Measurements from ENCODE around the gene ATG7.
"Not testable (repeated sequence)": the region's sequence is repeated elsewhere in the genome, so short reads cannot be mapped to it uniquely, and the experiment has no call there.

ATG7 gene

DNA sequence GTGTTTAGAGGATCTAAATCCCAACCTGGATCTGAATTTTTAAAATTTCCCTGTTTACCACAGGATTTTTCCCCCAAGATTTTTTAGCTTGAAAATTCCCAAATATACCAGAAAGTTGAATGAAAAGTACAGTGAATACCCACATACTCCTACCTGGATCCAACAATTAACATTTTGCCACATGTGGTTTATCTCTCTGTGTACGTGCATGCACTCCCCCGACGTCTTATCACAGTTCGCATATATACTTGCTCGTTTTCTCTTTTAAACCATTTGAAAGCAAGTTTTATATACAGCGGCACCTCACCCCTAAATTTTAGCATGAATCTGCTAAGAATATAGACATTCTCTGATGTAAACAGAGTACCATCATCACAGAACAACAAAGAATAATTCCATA, 165.3 kb downstream of the ATG7 start:
- DNase-seq = no peak

DNA sequence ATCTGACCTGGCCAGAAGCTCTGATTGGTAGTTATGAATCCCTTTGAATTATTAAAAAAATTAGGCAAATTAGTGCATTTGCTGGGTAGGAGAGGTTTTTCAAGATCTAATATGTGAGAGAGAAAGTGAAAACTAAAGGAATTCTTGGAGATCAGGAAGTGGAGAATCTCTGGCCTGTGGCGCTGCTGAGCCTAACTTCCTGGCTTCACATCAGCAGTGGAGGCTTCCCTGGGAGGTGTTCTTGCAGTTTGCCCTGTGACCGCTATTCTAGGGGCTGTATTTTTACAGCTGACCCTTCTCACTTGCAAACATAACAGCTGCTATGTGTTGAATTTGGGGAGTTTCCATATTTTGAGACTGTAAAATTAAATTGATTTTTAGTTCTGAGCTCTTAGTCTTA, 166.4 kb downstream of the ATG7 start:
- no peak for DNase-seq

DNA sequence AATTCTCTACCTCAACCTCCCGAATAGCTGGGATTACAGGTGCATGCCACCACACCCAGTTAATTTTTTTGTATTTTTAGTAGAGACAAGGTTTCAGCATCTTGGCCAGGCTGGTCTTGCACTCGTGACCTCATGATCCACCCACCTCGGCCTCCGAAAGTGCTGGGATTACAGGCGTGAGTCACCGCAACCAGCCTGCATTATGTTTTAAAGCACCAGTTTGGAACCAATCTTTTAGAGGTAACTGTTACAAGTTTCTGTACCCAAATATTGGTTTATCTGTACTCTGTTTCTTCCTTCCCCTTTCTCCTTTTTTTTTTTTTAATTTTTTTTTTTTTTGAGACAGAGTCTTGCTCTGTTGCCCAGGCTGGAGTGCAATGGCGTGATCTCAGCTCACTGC, 169.1 kb downstream of the ATG7 start:
- not testable (repeated sequence) for DNase-seq

DNA sequence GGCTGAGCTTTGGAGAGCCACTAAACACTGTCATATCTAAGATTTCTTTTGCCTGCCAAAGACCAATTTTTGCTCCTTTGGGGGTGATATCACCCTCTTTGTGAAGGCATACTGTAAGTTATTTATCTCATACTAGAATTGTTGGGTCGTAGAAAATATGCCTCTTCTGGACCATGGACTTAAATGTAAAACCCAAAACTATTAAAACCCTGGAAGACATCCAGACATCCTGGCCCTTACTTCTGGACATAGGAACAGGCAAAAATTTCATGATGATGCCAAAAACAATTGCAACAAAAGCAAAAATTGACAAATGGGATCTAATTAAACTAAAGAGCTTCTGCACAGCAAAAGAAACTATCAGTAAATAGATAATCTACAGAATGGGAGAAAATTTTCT, 172.2 kb downstream of the ATG7 start:
- no peak for DNase-seq

DNA sequence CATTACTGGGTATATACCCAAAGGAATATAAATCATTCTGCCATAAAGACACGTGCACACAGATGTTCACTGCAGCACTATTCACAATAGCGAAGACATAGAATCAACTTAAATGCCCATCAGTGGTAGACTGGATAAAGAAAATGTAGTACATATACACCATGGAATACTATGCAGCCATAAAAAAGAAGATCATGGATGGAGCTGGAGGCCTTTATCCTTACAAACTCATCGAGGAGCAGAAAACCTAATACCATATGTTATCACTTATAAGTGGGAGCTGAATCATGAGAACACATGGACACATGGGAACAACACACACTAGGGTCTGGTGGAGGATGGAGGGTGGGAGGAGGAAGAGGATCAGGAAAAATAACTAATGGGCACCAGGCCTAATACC, 173.0 kb downstream of the ATG7 start:
- DNase-seq = not testable (repeated sequence)

DNA sequence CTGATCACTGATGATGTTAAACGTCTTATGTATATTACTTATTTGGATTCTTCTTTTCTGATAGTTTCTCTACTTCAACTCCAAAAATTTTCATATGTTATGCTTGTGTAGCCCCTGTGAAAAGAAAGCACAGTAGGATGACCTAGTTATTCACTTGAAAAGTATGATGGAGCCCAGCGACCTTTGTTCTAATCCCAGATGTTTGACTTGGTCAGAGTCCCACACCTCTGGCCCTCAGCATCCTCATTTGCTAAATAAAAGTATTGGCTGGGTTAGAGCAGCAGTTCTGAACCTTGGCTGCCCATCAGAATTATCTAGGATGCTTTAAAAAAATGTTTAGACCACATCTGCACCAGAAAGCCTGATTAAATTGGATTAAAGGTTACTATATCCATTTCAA, 173.7 kb downstream of the ATG7 start:
- peak; percentile 60 for DNase-seq

DNA sequence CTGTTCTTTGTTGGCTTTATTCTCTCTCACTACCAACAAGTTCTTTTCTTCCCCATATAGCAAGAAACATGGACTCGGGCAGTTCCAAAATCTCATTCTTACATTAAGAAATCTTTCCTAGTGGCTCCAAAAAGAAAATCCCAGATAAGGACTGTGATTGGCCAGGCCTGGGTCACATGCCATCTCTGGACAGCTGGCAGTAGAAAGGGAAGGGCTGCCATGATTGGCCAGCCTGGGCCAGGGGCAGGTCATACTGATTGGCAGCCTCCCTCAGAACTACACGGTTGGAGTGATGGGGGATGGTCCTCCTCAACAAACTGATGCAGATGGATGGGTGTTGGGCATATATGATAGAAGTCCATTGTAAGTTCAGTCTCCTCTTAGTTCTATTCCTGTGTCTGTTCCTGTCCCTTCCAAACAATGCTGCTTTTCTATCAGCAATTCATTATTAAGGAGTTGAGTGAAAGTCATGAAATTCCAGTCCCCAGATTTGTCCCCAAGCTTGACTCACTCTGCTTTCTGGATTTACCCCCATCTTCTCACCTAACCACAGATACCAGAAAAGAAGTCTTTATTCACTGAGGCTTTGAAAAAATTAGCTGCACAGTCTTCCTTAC, 175.5 kb downstream of the ATG7 start:
- no peak for DNase-seq

DNA sequence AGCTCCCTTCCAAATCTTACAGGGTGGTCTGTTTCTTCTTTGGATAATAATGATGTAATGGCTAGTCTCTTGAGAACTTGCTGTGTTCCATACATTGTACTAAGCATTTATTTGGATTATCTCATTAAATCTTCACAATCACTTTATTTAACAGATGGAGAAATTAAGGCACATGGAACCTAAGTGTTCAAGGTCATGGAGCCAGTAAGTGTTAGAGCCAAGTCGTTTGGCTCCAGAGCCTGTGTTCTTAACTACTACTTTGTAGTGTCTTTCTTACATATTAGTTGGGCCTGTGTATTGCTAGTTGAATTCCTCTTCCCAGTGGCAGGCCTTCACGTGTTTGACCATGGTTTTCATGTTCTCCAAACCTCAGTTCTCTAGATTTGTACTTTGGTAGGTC, 177.8 kb downstream of the ATG7 start:
- no peak for DNase-seq

DNA sequence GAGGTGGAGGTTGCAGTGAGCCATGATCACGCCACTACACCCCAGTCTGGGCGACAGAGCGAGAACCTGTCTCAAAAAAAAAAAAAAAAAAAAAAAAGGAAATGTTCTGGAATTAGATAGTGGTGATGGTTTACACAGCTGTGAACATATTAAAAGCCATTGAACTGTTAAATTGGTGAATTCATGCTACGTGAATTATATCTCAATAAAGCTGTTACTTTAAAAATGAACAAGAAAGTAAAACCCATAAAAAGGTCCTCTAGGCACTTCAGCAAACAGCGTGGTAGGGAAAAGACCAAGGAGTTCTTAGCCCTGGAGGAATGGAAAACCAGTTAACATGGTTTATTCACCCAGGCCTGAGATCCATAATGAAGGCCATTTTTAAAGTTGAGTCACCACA, 180.1 kb downstream of the ATG7 start:
- no peak for DNase-seq

DNA sequence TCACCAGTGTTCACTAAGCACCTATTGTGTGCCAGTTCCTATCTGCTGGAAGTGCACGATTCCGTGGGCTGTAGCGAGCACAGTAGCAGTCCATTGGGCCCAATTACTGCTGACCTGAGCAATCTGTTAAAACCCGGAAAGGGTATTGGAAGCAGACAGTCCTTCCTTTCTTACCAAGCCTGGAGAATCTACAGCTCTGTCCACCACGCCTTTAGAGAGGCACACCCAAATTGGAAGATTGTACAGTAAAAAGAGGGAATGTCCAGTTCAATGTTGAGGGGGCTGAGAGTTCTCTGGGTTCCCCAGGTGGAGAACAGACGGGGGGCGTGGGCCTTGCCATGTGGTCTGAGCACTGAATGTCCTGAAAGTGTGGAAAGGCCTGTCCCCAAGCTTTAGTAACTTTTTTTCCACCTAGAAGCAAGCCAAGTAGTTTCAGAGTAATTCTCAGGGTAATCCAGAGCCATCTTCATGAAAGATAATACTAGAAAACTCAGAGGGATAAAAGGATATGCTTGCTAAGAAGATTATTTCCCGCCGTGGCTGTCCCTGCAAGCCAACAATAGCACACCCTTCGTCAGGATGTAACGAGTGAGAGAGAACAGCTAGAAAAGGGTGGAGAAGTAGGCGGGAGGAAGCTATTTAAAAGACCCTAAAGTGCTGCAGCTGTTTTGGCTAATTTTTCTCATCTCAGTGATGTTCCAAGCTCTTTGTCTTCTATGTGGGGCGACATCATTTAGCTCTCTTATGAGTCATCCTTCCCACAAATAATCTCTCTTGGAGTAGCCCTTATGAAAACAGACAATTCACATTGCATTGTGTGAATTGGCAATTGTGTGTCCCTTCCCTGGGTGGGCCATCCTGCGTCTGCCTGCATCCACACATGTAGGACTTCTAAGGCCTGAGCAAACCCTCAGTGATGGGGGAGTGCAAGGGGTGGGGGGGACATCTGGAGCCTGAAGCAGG, 181.0 kb downstream of the ATG7 start:
- DNase-seq = peak; percentile 65

DNA sequence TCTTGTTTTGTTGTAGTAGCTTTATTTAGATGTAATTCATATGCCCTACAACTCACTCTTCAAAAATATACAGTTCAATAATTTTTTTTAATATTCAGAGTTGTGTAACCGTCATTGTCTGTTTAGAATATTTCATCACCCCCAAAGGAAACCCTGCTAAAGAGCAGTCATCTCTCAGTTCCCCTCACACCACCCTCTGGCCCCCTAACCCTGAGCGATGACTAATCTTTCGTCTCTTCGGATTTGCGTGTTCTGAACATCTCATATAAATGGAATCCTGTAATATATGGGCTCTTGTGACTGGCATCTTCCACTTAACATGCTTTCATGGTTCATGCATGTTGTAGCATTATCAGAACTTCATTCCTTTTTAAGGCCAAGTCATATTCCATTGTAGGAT, 183.8 kb downstream of the ATG7 start:
- no peak for DNase-seq

DNA sequence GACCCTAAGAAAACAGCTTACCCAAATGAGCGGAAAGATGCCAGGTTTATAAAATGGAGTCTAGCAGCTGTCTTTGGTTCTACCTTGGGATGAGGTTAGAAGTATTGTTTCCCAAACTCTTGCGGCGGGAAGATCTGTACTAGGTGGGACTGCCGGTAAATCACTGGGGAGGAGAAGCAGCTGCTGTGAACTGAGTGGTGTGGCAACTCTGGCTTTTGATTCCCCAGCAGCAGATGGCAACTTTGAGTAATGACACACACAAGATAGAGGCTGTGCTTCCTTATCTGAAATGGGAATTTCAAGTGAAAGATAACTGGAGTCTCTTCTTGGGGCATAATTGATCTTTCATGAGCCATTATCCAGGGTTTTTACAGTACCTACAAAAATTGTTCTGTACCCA, 184.9 kb downstream of the ATG7 start:
- DNase-seq = no peak

DNA sequence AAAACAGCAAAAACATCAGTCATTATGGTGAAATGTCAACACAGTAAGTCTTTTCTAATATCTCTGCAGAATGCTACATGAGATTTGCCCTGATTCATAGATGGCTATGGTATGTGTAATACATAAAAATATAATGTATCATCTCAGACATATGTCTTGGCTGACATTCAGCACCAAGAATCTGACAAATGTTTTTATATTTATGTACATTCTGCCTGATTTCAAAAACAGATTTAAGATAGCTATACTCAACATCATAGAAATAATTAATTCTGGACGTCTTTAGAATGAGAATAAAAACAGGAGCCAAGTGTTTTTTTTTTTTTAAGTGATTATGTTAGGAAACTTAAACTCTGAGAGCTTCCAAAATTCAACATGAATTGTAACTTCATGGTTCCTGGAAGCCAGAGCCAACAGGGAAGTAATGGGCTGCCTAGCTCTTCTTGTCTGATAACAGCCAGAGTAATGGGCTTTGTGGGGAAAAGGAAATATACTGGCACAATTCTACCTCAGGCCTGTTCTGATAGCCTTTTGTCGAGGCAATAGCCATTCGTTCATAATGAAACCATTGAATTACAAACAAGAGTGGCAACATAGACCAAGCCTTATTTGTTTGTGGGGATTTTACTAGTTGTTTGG, 187.1 kb downstream of the ATG7 start:
- DNase-seq = no peak

DNA sequence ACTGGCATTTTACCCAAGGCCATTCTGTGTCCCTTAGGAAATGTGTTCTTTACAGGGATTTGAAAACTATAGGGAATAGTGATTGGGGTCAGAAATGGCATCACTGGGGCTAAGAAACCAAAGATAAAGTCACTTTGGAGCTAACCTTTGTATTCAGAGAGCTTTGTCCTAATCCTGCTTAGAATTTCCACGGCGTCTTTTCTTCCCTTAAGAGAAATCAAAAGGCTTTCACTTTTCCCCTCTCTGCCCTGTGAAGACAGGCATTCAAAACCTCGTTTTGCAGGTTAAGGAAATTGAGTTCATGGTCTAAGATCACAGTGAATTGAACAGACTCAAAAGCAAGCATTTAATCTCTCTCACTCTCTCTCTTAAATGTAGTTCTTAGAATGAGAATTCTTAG, 189.0 kb downstream of the ATG7 start:
- DNase-seq = no peak

DNA sequence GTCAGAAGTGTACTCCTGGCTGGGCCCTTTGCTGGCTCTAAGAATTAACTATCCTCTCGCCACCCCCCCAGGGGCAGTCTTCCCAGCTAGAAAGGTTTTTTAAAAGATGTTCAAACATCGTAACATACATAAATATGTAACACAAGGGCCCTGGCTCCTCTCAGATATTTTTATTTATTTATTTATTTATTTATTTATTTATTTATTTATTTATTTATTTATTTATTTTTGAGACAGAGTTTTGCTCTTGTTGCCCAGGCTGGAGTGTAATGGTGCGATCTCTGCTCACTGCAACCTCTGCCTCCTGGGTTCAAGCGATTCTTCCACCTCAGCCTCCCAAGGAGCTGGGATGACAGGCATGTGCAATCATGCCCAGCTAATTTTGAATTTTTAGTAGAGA, 190.5 kb downstream of the ATG7 start:
- DNase-seq = not testable (repeated sequence)

DNA sequence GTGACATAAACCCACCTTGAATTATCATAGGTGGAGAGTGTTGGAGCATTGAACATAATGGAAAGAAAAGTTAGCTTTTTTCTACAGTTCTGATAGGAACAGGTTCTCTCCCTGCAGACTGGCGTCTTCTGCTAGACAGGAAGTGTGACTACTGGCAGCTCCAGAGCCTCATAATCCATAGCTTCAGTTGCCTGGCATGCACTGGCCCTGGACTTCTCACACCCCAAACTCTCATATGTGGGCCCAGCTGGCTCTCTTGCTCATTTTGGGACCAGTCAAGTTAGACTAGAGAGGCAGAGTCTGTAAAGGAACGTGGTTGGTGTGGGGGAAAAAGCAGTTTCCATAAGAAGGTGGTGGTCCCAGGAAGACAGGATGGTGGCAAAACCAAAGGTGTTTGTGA, 191.4 kb downstream of the ATG7 start:
- no peak for DNase-seq

DNA sequence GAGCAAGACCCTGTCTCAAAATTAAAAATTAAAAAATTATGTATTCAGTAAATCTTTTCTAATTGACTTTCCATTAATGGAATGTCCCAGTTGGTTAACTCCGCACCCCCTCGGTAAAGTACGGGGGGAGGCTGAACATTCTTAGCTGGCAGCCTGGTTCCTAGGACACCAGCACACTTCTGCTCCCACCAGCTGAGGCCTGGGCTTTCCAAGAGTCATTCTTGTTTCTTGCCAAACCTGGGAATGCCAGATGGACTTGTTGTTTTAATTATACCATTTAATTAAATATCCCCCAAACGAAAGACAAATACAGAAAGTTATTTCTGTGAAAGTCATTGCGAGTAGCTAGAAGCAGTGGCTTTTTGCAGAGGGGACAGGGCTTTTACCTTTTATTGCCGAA, 192.2 kb downstream of the ATG7 start:
- DNase-seq = no peak

DNA sequence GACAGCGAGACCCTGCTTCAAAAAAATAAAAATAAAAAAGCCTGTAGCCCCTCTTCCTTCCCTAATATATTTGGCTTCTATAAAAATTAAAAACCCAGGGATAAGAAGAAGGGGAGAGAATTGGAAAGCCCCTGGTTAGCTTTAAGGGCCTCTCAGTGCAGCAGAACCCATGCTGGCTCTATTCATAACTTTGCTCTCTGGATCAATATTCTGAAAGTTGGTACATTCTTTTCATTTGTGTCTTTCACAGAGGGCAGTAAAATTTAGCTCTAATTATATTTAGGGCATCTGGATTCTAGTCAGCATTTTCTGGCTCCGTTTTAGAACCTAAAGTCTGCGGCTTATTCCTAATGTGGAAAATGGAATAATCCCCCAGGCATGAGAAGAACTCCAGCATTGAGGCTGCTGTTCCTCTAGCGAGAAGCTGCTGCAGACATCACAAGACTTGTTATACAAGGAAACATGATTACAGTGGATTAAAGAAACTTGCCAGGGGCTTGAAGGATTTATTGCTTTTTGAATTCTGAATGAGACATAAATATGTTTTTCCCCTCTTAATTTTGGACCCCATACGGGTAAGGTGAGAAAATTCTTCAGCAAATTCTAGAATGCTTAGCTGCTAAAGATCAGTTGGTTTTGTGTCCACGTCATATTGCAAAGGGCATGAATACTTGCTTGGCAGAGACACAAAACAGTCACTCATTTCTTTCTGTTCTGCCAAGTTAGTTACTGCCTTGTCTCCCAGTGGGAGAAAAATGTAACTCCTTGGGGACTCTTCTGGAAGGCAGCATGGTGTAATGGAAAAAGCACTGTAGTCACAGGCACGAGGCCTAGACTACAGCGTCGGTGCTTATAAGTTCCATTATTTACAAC, 193.8 kb downstream of the ATG7 start:
- peak; percentile 56 for DNase-seq

DNA sequence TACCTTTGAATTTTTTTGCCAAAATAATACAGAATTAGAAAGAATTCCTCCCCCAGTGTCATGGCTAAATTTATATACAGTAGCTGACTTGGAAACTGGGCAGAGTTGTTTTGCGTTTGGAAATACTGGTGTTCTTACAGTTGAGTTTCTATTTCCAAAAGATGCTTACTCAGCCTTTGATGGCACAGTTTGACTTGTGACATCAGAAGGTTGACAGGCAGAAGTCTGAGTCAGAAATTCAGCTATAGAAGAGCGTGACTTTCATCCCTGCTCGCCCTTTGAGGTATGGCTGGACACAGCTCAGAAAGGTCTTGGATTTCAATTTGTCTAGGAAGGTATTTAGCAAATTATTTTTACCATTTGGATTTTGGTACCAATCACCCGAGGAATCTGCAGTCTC, 195.7 kb downstream of the ATG7 start:
- no peak for DNase-seq

DNA sequence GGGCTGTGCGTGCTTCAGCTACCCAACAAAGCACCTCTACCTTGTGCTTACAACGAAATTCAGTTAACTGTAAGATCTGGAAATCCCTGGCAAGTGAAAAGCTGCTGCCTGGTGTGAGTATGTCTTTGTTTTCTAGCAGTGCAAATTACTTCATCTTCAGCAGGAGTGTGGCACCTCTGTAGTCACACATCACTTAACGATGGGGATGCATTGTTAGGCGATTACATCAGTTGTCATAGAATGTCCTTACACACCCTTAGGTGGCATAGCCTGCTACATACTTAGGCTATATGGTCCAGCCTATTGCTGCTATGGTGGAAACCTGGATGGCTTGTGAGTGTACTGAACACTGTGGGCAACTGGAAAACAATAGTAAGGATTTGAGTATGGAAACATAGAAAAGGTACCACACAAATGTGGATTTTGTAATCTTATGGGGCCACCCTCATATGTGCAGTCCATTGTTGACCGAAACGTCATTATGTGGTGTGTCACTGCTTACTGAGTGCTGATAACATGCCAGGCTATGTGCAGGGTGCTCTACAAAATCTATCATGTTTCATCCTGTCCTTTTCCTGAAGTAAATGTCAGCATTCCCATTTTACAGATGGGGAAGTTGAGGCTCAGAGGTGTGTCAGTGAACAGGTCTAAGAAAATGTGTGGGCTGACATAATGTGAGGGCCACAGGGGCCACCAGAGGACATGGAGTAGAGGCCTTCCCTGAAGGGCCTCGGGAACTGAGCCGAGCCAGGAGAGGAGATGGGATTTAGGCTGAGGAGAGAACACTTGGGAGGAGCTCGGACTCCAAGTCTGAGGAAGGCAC, 198.0 kb downstream of the ATG7 start:
- no peak for DNase-seq

DNA sequence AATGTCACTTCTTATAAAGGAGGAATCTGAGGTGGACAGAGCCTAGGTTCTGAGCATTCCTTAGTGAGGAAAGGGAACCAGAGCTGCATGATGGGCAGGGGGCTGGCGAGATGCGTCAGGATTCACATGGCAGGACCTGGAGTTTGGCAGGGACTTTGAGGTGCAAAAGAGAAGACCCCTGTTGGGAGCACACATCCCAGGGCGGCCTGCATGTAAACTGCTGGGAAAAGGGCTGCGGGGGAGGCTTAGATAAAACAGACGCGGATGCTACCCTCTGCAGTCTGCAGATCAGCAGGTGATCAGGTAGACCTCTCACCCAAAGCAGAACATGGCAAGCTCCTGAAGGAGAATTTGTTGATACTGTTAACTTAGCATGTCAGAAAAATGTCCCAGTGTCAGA, 203.1 kb downstream of the ATG7 start:
- no peak for DNase-seq

DNA sequence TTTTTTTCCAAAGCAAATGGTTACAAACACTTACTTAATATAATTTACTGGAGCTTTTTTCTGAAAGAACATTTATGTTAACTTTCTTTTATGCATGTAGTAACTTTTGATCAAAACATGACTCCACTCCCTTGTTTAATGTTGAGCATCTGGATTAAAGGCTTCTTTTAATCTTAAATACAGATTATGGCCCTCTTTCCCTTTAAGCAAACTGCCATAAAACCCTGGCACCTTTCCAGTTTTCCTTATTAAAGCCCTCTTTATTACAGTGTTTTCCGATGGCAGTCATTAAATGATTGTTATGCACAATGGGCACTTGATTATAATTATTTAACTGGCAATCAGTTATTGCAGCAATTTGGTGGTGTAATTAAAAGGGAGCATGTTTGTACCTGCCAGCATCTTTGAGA, 204.5 kb downstream of the ATG7 start:
- no peak for DNase-seq
